Parathyroid adenoma (tissue), 2 donors: ENCODE results near the gene HTR3B.

Source experiments
- H2AFZ ChIP-seq: fragments of 300-600 bp; sonication (generic); one replicate; pipeline ENCODE4 v1.7.0; 2017; ENCODE audit warnings: antibody characterized with exemption, mild to moderate bottlenecking
- H3K27ac ChIP-seq: fragments of 300-600 bp; sonication (generic); one replicate; pipeline ENCODE4 v1.7.0; 2017
- H3K27me3 ChIP-seq: fragments of 300-600 bp; sonication (generic); one replicate; pipeline ENCODE4 v1.7.0; 2017; ENCODE audit warnings: low read length; ENCODE audit not compliant: control insufficient read depth, insufficient read depth
- H3K36me3 ChIP-seq: fragments of 300-600 bp; sonication (generic); one replicate; pipeline ENCODE4 v1.7.0; 2017; ENCODE audit warnings: low read length; ENCODE audit not compliant: control insufficient read depth, insufficient read depth
- H3K4me1 ChIP-seq: fragments of 300-600 bp; sonication (generic); one replicate; pipeline ENCODE4 v1.7.0; 2017; ENCODE audit warnings: control low read depth
- H3K4me2 ChIP-seq: fragments of 300-600 bp; sonication (generic); one replicate; pipeline ENCODE4 v1.7.0; 2017; ENCODE audit warnings: low read length
- H3K4me3 ChIP-seq: fragments of 300-600 bp; sonication (generic); one replicate; pipeline ENCODE4 v1.7.0; 2017; ENCODE audit warnings: low read depth, low read length
- H3K79me2 ChIP-seq: fragments of 300-600 bp; sonication (generic); one replicate; pipeline ENCODE4 v1.7.0; 2017; ENCODE audit warnings: control low read depth
- H3K9ac ChIP-seq: fragments of 300-600 bp; sonication (generic); one replicate; pipeline ENCODE4 v1.7.0; 2017; ENCODE audit warnings: mild to moderate bottlenecking
- H3K9me3 ChIP-seq: fragments of 300-600 bp; sonication (generic); one replicate; pipeline ENCODE4 v1.7.0; 2017; ENCODE audit warnings: low read length; ENCODE audit not compliant: control insufficient read depth
- TF ChIP-seq, protein P1 (sequence below): fragments of 300-600 bp; sonication (generic); IDR thresholded peaks from one replicate; pipeline ENCODE4 v1.7.0; 2017; ENCODE audit warnings: antibody characterized with exemption, mild to moderate bottlenecking
- donor health status: primary hyperparathyroidism.

HTR3B gene

DNA sequence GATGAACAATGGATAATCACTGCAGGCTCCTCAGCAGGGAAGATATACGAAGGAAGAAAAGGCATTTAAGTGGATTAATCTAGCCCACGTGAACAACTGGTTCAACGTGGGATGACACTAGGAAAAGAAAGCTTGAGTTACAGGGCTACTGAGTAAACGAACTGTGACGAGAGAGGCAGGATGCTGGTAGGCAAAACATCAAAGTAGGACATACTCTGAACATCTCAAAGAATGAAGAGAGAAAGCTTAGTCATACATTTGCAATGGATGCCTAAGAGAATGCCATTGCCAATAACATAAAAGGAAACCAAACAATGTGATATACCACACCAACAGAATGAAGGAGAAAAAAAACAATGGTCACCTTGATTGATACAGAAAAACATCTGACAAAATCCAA is 42.2 kb upstream of the HTR3B start:
- Histone ChIP-seq H3K4me2 (no peak overlapping the region), H3K27me3 (no peaks in the 10 kb centered on the region), H2AFZ (no peak overlapping the region), H3K9me3 (no peaks in the 10 kb centered on the region), H3K4me1 (peaks cover 5% of the 10 kb centered on the region), H3K27ac (no peak overlapping the region), H3K36me3 (no peaks in the 10 kb centered on the region), H3K79me2 (no peaks in the 10 kb centered on the region), H3K4me3 (no peak overlapping the region), H3K9ac (no peak overlapping the region)
- TF ChIP-seq, protein P1, sequence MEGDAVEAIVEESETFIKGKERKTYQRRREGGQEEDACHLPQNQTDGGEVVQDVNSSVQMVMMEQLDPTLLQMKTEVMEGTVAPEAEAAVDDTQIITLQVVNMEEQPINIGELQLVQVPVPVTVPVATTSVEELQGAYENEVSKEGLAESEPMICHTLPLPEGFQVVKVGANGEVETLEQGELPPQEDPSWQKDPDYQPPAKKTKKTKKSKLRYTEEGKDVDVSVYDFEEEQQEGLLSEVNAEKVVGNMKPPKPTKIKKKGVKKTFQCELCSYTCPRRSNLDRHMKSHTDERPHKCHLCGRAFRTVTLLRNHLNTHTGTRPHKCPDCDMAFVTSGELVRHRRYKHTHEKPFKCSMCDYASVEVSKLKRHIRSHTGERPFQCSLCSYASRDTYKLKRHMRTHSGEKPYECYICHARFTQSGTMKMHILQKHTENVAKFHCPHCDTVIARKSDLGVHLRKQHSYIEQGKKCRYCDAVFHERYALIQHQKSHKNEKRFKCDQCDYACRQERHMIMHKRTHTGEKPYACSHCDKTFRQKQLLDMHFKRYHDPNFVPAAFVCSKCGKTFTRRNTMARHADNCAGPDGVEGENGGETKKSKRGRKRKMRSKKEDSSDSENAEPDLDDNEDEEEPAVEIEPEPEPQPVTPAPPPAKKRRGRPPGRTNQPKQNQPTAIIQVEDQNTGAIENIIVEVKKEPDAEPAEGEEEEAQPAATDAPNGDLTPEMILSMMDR, result no peak

DNA sequence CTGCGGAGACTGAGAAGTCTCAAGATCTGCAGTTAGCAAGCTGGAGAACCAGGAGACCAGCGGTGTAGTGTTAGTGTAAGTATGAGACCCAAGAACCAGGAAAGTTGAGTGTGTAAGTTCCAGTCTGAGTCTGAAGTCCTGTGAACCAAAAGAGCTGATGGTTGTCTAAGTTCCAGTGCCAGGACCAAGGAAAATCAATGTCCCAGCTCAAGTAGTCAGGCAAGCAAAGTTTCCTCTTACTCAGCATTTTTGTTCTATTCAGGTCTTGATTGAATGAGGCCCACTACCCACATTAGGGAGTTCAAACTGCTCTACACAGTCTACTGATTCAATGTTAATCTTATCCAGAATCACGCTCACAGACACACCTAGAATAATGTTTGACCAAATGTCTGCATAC is 40.2 kb upstream of the HTR3B start:
- Histone ChIP-seq H3K4me1 (peaks cover 5% of the 10 kb centered on the region), H3K9ac (no peak overlapping the region), H3K4me2 (no peak overlapping the region), H3K79me2 (no peaks in the 10 kb centered on the region), H3K36me3 (no peaks in the 10 kb centered on the region), H3K27ac (no peak overlapping the region), H3K9me3 (no peaks in the 10 kb centered on the region), H3K27me3 (no peaks in the 10 kb centered on the region), H2AFZ (no peak overlapping the region), H3K4me3 (no peak overlapping the region)
- TF ChIP-seq, protein P1, result no peak

DNA sequence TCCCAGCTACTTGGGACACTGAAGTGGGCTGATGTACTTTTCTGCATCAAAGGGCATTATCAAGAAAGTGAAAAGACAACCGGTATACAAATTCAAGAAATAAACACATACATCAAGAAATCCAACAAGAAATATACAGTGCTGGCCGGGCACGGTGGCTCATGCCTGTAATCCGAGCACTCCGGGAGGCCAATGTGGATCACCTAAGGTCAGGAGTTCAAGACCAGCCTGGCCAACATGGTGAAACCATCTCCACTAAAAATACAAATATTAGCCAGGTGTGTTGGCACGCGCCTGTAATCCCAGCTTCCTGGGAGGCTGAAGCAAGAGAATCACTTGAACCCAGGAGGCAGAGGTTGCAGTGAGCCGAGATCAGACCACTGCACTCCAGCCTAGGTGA is 38.7 kb upstream of the HTR3B start:
- Histone ChIP-seq H3K27me3 (no peaks in the 10 kb centered on the region), H3K4me3 (no peak overlapping the region), H3K27ac (no peak overlapping the region), H3K4me2 (no peak overlapping the region), H3K9me3 (no peaks in the 10 kb centered on the region), H3K79me2 (no peaks in the 10 kb centered on the region), H2AFZ (no peak overlapping the region), H3K4me1 (peaks cover 5% of the 10 kb centered on the region), H3K9ac (no peak overlapping the region), H3K36me3 (no peaks in the 10 kb centered on the region)
- TF ChIP-seq, protein P1, result no peak

DNA sequence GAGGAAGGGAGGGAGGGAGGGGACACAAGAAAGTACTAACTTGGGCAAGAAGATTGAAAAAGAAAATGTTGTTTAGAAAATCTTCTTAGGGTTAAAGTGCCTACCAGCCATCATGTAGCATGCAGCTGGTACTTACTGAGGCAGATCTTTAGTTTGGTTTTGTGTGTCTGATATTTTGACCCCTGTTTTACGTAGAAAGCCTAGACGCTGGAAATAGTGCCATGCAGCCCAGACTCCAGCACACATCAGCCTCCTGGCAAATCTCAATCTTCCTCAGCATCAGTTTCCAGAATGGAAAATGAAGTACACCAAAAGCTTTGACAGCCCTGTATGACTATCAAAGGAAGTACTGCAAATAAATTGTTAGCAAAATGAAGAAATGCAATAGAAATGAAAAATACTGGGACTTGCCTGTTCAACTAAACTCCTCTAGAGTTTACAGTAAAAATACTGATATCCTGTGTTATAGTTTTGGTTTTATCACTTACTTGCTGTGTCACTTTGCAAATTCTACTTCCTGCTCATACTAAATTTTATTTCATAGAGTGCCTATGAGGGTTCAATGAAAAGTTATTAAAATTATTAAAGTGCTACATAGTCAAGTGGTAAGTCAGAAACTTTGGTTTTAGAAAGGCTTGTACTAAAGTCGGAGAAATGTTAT is 36.6 kb upstream of the HTR3B start:
- no peak overlapping the region for H3K4me3 ChIP-seq
- H3K9me3 ChIP-seq, result no peaks in the 10 kb centered on the region
- no peaks in the 10 kb centered on the region for H3K4me1 ChIP-seq
- H3K27me3 ChIP-seq, result no peaks in the 10 kb centered on the region
- no peak overlapping the region for H3K9ac ChIP-seq
- no peak overlapping the region for H3K27ac ChIP-seq
- TF ChIP-seq, protein P1, result no peak
- H3K36me3 ChIP-seq, result no peaks in the 10 kb centered on the region
- no peaks in the 10 kb centered on the region for H3K79me2 ChIP-seq
- H3K4me2 ChIP-seq, result no peak overlapping the region
- H2AFZ ChIP-seq, result no peak overlapping the region

DNA sequence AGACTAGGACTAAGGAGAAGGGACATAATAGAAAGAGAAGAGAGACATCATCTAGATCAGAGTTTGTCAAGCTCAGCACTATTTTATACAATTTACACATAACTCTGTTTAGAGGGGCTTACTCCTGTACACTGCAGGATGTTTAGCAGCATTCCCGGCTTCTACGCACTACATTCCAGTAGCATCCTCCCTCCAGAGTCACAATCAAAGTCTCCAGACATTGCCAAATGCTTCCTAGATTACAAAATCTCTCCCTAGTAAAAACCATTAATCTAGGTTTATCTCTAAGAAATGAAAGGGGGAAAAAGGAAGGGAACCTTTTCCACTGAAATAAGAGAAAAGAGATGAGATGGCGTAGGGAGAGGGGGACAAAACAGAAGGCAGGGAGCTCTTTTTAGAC is 33.3 kb upstream of the HTR3B start:
- Histone ChIP-seq H3K27ac (no peak overlapping the region), H3K36me3 (no peaks in the 10 kb centered on the region), H3K27me3 (no peaks in the 10 kb centered on the region), H3K9ac (no peak overlapping the region), H3K79me2 (peaks cover 2% of the 10 kb centered on the region), H3K4me2 (no peak overlapping the region), H2AFZ (no peak overlapping the region), H3K4me1 (no peaks in the 10 kb centered on the region), H3K4me3 (no peak overlapping the region), H3K9me3 (no peaks in the 10 kb centered on the region)
- TF ChIP-seq, protein P1, result no peak
